ENCODE data around the gene L3MBTL4. TPM values are rescaled to one million over a fixed set of nuclear protein-coding genes. Genes with fewer than 3 reads are reported as not detected.

Gene L3MBTL4
- total RNA-seq, 2 experiments from 2014 or later = not detected

GRCh38 chr18:6132751-6133368 is 281.9 kb downstream of the L3MBTL4 start:
- Histone ChIP-seq H3K4me2 (ENCODE audit: low read length) (no peak overlapping the region), H3K36me3 (ENCODE audit: insufficient read depth, low read length) (no peaks in the 10 kb centered on the region), H3K4me1 (ENCODE audit: insufficient read depth, low read length, poor library complexity, severe bottlenecking) (no peaks in the 10 kb centered on the region), H4K20me1 (ENCODE audit: insufficient read depth, low read length) (no peaks in the 10 kb centered on the region), H3K27ac (ENCODE audit: low read depth, low read length, poor library complexity, severe bottlenecking) (no peak overlapping the region), H3K9me2 (ENCODE audit: insufficient read depth, low read length) (no peaks in the 10 kb centered on the region), H3K79me2 (ENCODE audit: insufficient read depth, low read depth, low read length) (no peaks in the 10 kb centered on the region), H2AFZ (ENCODE audit: low read length) (no peak overlapping the region), H3K4me3 (ENCODE audit: low read depth, low read length, poor library complexity, severe bottlenecking) (no peak overlapping the region), H3K9me3 (ENCODE audit: low read length) (no peaks in the 10 kb centered on the region)
- CTCF ChIA-PET (ENCODE audit: unreplicated experiment) = no interaction called here
- POLR2A ChIA-PET = no interaction called here
- TF ChIP-seq CTCF (conservative IDR thresholded peaks at IDR 0.05; ENCODE audit: low read length) = no peak
- TF ChIP-seq EZH2phosphoT487 (IDR thresholded peaks at IDR 0.05; ENCODE audit: borderline replicate concordance, low read depth, low read length) = no peak
- intact Hi-C loops (cut with micrococcal nuclease; ENCODE audit: unreplicated experiment) = no loop called here
- no TSS peak for BruUV-seq (replicated peaks)
- no peak for DNase-seq (ENCODE audit: low spot score)

DNA sequence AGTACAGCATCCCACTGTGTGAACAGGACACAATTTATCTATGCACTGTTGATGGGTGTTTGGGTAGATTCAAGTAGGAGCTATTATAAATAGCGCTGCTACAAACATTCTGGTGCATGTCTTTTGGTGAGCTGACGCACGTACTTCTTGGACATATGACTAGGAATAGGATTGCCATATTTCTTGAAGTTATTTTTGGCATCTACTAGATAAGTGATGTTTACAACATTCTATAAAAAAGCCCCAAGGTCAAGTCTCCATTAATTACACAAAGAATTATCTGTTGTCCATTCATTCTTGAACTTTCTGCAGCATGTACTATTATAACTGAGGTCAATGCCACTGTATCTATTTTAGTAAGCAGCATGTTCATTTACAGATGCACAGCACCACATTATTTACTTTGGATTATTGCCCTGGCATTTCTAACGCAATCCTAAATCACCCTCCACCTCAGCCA is 293.9 kb downstream of the L3MBTL4 start:
- Histone ChIP-seq H4K20me1 (ENCODE audit: insufficient read depth, low read length) (no peaks in the 10 kb centered on the region), H3K36me3 (ENCODE audit: insufficient read depth, low read length) (no peaks in the 10 kb centered on the region), H3K4me3 (ENCODE audit: low read depth, low read length, poor library complexity, severe bottlenecking) (no peak overlapping the region), H3K9me2 (ENCODE audit: insufficient read depth, low read length) (no peaks in the 10 kb centered on the region), H3K79me2 (ENCODE audit: insufficient read depth, low read depth, low read length) (no peaks in the 10 kb centered on the region), H3K9me3 (ENCODE audit: low read length) (no peaks in the 10 kb centered on the region), H3K4me2 (ENCODE audit: low read length) (no peak overlapping the region), H2AFZ (ENCODE audit: low read length) (no peak overlapping the region), H3K4me1 (ENCODE audit: insufficient read depth, low read length, poor library complexity, severe bottlenecking) (no peaks in the 10 kb centered on the region), H3K27ac (ENCODE audit: low read depth, low read length, poor library complexity, severe bottlenecking) (no peak overlapping the region)
- ChIA-PET POLR2A (no interaction called here), CTCF (ENCODE audit: unreplicated experiment) (no interaction called here)
- no peak for TF ChIP-seq CTCF (conservative IDR thresholded peaks at IDR 0.05; ENCODE audit: low read length)
- no peak for TF ChIP-seq EZH2phosphoT487 (IDR thresholded peaks at IDR 0.05; ENCODE audit: borderline replicate concordance, low read depth, low read length)
- intact Hi-C loops (cut with micrococcal nuclease; ENCODE audit: unreplicated experiment) = no loop called here
- no peak for DNase-seq (ENCODE audit: low spot score)
- BruUV-seq (replicated peaks) = no TSS peak

- intact Hi-C loops (cut with micrococcal nuclease; ENCODE audit: unreplicated experiment) = no loop called here
- Histone ChIP-seq H3K4me1 (ENCODE audit: insufficient read depth, low read length, poor library complexity, severe bottlenecking) (no peaks in the 10 kb centered on the region), H3K36me3 (ENCODE audit: insufficient read depth, low read length) (no peaks in the 10 kb centered on the region), H2AFZ (ENCODE audit: low read length) (no peak overlapping the region), H3K4me2 (ENCODE audit: low read length) (no peak overlapping the region), H3K9me3 (ENCODE audit: low read length) (no peaks in the 10 kb centered on the region), H4K20me1 (ENCODE audit: insufficient read depth, low read length) (no peaks in the 10 kb centered on the region), H3K4me3 (ENCODE audit: low read depth, low read length, poor library complexity, severe bottlenecking) (no peak overlapping the region), H3K9me2 (ENCODE audit: insufficient read depth, low read length) (no peaks in the 10 kb centered on the region), H3K79me2 (ENCODE audit: insufficient read depth, low read depth, low read length) (no peaks in the 10 kb centered on the region), H3K27ac (ENCODE audit: low read depth, low read length, poor library complexity, severe bottlenecking) (no peak overlapping the region)
- ChIA-PET POLR2A (interaction anchor here (0.5 to 1.1 kb wide), 2 partner anchors 24 to 1076 kb away, joined by 3 to 4 read pairs; no protein-coding TSS in a partner anchor), CTCF (ENCODE audit: unreplicated experiment) (no interaction called here)
- DNase-seq (ENCODE audit: low spot score) = no peak
- no TSS peak for BruUV-seq (replicated peaks)
- TF ChIP-seq EZH2phosphoT487 (IDR thresholded peaks at IDR 0.05; ENCODE audit: borderline replicate concordance, low read depth, low read length) (no peak), CTCF (conservative IDR thresholded peaks at IDR 0.05; ENCODE audit: low read length) (no peak)
Observed at GRCh38 chr18:6119761-6120160, 294.9 kb downstream of the L3MBTL4 start.
